ENCODE results near the gene ADPRHL1.

DNA sequence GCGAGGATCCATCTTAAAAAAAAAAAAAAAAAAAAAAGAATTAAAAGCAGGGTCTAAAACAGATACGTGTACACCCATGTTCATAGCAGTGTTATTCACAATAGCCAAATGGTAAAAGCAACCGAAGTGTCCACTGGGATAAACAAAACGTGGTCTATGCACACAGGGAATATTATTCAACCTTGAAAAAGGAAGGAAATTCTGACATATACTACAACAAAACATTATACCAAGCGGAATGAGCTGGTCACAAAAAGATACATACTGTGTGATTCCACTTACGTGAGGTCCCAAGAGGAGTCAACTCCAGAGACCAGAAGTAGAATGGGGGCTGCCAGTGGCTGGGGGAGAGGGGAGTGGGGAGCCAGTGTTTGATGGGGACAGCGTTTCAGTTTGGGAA, 14.7 kb upstream of the ADPRHL1 start:
- TF ChIP-seq, protein P1, sequence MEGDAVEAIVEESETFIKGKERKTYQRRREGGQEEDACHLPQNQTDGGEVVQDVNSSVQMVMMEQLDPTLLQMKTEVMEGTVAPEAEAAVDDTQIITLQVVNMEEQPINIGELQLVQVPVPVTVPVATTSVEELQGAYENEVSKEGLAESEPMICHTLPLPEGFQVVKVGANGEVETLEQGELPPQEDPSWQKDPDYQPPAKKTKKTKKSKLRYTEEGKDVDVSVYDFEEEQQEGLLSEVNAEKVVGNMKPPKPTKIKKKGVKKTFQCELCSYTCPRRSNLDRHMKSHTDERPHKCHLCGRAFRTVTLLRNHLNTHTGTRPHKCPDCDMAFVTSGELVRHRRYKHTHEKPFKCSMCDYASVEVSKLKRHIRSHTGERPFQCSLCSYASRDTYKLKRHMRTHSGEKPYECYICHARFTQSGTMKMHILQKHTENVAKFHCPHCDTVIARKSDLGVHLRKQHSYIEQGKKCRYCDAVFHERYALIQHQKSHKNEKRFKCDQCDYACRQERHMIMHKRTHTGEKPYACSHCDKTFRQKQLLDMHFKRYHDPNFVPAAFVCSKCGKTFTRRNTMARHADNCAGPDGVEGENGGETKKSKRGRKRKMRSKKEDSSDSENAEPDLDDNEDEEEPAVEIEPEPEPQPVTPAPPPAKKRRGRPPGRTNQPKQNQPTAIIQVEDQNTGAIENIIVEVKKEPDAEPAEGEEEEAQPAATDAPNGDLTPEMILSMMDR (IDR thresholded peaks at IDR 0.05), result no peak
- no peak for TF ChIP-seq POLR2A (IDR thresholded peaks at IDR 0.05)

All from Peyer's patch (tissue), 4 donors.